GM21786 (cell line): Measurements from ENCODE around the gene ST8SIA6.

Source experiments
- ATAC-seq: cut with Tn5 transposase; IDR thresholded peaks from one replicate; pipeline ENCODE4 v1.9.1; 2021; ENCODE audit not compliant: unreplicated experiment

The ST8SIA6 gene

GRCh38 chr10:17387861-17388503 lies 66.4 kb downstream of the ST8SIA6 start:
- ATAC-seq: no peak

GRCh38 chr10:17386616-17387075 lies 67.7 kb downstream of the ST8SIA6 start:
- ATAC-seq: no peak

- ATAC-seq: no peak
These were observed 68.4 kb downstream of the ST8SIA6 start for GRCh38 chr10:17386021-17386420.

GRCh38 chr10:17385066-17385465 lies 69.3 kb downstream of the ST8SIA6 start:
- ATAC-seq: no peak

GRCh38 chr10:17383801-17384555 lies 70.4 kb downstream of the ST8SIA6 start:
- ATAC-seq: no peak

- ATAC-seq: no peak
These were observed 72.8 kb downstream of the ST8SIA6 start for GRCh38 chr10:17381502-17382142.

- ATAC-seq: no peak
These were observed 73.5 kb downstream of the ST8SIA6 start for GRCh38 chr10:17380888-17381287.

GRCh38 chr10:17380016-17380415 lies 74.4 kb downstream of the ST8SIA6 start:
- no peak for ATAC-seq

- ATAC-seq: no peak
These were observed 75.2 kb downstream of the ST8SIA6 start for GRCh38 chr10:17379151-17379690.

GRCh38 chr10:17375936-17376584 lies 78.3 kb downstream of the ST8SIA6 start:
- ATAC-seq: no peak

- no peak for ATAC-seq
These were observed 85.6 kb downstream of the ST8SIA6 start for GRCh38 chr10:17368708-17369272.

GRCh38 chr10:17366705-17367104 lies 87.7 kb downstream of the ST8SIA6 start:
- ATAC-seq: no peak

- ATAC-seq: no peak
These were observed 89.0 kb downstream of the ST8SIA6 start for GRCh38 chr10:17365402-17365801.

- ATAC-seq: no peak
These were observed 95.9 kb downstream of the ST8SIA6 start for GRCh38 chr10:17358461-17358860.

- ATAC-seq: no peak
These were observed 96.6 kb downstream of the ST8SIA6 start for GRCh38 chr10:17357781-17358180.

GRCh38 chr10:17356820-17357219 lies 97.6 kb downstream of the ST8SIA6 start:
- ATAC-seq: no peak

GRCh38 chr10:17354781-17355180 lies 99.6 kb downstream of the ST8SIA6 start:
- no peak for ATAC-seq

- no peak for ATAC-seq
These were observed 100.7 kb downstream of the ST8SIA6 start for GRCh38 chr10:17353568-17354300.

GRCh38 chr10:17352583-17352982 lies 101.8 kb downstream of the ST8SIA6 start:
- ATAC-seq: no peak

- ATAC-seq: no peak
These were observed 102.9 kb downstream of the ST8SIA6 start for GRCh38 chr10:17351506-17351905.
